HG03066 (cell line): Measurements from ENCODE around the gene RAD18.

ENCODE experiments used
- ATAC-seq: cut with Tn5 transposase; IDR thresholded peaks from one replicate; pipeline ENCODE4 v1.9.1; 2021; ENCODE audit warnings: low read depth; ENCODE audit not compliant: unreplicated experiment

RAD18 gene

GRCh38 chr3:8909160-8909559 lies 54.1 kb downstream of the RAD18 start:
- no peak for ATAC-seq

GRCh38 chr3:8903191-8903590 lies 60.1 kb downstream of the RAD18 start:
- ATAC-seq: no peak

GRCh38 chr3:8900869-8901268 lies 62.4 kb downstream of the RAD18 start:
- no peak for ATAC-seq

DNA sequence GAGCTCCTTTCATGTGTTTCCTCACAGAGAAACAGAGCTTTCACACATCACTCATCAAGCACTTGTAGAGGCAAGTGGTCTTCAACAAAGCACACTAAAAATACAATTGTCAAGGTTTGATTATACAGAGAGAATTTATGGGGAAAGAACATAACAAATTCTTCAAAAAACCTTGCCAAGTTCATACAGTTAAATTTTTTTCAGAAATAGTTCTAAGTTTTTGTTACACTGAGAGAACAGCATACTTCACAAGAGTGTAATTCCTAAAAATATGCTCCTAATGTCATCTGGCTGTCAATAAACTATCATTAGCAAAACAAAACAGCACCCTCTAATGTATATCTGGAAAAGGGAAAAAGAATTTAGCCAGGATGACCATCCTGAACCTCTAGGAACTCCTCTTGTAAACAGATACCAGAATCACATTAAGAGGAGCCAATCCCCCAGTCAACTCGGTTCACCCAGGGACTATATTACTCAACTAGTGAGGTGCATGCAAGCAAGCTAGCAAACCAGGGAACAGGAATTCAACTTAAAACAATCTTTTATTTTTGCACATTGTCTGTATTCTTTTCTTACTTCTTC lies 63.3 kb downstream of the RAD18 start:
- ATAC-seq: no peak

GRCh38 chr3:8895829-8896228 lies 67.4 kb downstream of the RAD18 start:
- no peak for ATAC-seq

- ATAC-seq: no peak
These were observed 70.3 kb downstream of the RAD18 start for GRCh38 chr3:8893001-8893400.

GRCh38 chr3:8891774-8892173 lies 71.5 kb downstream of the RAD18 start:
- no peak for ATAC-seq

- ATAC-seq: no peak
These were observed 72.0 kb downstream of the RAD18 start for GRCh38 chr3:8891303-8891702.

- ATAC-seq: no peak
These were observed 74.9 kb downstream of the RAD18 start for GRCh38 chr3:8888301-8888915.

- no peak for ATAC-seq
These were observed 75.6 kb downstream of the RAD18 start for GRCh38 chr3:8887435-8888300.

DNA sequence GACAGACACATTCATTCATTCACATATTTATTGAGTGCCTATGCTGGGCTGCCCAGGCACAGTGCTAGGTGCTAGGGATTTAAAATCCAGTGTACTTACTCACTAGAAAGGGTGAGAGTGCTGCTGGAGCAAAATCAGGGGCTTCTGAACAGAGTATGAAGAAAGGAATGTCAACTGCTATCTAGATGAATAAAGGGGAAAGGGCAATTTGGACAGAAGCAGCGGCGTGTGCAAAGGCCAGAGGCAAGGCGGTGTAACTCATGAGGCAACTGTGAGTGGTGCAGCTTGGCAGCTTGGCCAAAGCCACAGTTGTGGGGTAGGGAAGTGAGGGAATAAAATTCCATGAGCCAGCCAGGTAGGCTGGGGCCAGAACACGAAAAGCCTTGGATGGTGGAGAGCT lies 76.7 kb downstream of the RAD18 start:
- no peak for ATAC-seq

DNA sequence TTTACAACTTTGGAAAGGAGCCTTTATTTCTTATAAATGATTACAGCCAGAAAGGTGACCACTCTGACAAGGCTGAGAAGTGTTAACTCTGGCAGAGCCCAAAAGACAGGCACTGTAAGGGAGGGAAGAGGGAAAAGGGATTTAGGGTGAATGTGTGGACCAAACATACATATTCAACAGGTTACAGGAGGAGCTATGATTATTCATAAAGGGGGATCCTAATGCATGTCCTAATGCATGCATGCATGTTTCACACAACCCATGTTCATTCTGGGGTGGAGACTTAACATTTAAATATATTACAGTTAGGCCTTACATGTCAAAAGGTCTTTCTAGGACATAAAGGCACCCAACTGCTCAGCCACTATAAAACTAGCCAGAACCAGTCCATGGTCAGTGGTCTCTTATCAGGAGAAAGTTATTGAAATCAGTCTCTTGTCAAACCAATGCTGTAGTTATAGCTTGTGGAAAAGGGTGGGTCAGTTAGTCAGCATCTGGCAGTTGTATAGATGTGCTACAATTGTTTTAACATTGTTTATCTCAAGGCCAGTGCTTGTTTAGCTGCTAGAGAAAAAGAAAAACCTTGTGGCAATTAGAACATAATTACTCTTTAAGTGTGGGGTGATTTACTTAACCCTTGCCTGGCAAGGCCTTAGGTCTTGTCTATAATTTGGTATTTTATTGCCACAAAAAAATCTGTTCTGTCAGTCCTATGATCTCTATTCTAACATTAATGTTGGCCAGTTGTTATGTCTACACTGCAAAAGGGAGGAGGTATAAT lies 77.5 kb downstream of the RAD18 start:
- ATAC-seq: no peak

- ATAC-seq: no peak
These were observed 78.5 kb downstream of the RAD18 start for GRCh38 chr3:8884630-8885290.

DNA sequence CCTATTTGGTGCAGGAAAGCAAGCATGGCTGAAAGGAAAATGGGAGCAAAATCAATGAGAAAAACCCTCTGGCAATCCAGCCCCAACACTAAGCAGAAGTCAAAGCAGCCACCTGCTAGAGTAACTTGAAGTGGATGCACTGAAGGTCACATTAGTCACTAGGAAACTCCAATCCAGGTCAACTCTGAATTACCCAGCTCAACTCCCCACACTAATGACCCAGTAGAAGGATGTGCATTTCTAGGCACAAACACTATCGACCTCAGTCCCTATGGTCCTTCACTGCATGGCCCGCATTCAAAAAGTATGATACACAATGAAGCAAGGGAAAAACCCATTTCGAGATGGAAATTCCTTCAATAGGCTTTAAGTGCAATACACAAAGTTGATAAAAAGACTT lies 80.6 kb downstream of the RAD18 start:
- no peak for ATAC-seq

- ATAC-seq: no peak
These were observed 81.1 kb downstream of the RAD18 start for GRCh38 chr3:8882171-8882593.

DNA sequence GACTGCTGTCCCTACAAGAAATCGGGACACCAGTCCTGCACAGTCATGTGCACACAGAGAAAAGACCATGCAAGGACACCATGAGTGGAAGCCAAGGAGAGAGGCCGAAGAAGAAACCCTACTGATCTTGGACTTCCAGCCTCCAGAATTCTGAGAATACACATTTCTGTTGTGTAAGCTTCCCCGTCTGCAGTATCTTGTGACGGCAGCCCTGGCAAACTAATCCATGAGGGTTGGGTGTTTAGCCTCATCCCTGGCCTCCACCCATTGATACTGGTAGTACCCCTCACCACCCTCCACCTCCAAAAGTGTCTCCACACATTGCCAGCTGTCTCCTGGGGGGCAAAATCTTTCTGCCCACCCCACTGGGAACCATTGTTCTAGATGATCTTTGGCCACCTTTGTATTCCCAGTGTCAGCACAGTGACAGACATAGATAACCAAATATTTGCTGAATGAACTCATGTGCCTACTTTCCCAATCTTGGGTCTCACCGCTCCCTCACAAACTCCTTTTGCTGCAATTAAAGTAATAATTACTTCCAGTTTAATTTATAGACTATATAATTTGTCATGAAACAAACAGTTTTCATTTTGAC lies 83.8 kb downstream of the RAD18 start:
- ATAC-seq: no peak

DNA sequence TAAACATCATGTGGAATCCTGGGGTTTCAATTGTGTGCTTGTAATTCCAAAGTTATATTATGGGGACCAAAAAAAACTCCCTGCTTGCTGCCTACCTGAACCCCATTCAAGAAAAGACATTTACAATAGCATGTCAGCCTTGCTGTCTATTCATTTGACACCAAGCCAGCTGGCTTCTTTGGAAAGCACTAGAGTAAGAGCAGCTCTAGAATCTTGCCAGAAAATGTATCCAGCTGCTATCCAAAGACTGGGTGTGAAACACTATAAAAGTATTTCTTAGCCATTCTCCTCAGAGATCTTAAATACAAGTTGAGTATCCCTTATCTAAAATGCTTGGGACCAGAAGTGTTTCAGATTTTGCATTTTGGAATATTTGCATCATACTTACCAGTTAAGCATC lies 87.4 kb downstream of the RAD18 start:
- no peak for ATAC-seq

DNA sequence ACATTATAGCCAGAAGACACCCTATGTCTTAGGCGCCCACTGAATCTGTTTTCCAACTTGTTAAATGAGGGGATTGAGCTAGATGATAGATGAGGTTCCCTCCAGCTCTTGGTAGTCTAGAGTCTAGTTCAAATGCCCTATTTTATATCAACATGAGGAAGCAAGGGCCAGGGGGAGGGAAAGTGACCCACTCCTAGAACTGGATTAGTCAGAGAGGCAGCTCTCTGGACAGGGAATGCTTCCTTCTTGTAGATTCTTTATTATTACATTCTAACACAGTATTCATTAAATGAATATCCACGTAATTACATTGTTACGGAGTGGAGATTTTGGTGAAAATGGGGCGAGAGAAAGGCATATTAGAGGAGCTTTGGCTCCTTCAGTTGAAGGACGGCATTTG lies 89.5 kb downstream of the RAD18 start:
- ATAC-seq: no peak

DNA sequence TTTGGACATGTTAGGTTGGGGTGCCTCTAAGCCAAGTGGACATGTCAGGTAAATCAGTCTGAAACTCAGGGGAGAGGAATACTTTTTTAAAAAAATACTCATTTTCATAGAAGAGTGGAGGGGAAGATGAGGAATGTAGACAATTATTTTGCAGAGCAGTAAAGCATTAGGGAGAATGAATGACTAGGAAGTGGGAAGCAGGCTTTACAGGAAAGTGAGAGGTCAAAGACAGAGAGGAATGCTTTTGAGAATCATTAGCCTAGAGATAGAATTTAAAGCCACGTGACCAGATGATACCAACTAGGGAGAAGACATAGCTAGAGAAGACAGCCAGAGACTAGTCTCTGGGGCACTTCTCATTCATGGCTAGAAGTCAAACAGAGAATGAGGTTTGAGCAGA lies 91.0 kb downstream of the RAD18 start:
- no peak for ATAC-seq

DNA sequence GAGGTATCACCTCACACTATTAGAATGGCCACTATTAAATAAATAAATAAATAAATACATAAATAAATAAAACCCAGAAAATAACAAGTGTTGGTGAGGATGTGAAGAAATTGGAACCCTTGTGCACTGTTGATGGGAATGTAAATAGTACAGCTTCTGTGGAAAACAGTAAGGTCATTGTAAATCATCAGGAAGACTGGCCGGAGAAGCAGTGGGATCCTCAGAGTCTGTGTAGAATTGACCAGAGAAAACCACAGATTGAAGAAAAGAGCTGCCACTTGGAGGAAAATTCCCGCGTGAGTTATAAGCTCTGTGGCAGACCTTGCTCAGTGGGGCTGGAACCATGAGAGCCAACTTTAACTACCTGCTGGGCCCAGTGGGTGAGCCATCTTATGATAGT lies 92.0 kb downstream of the RAD18 start:
- ATAC-seq: no peak
